Body of pancreas (tissue), 4 donors: Measurements from ENCODE around the gene PLEKHB1. TPM values are rescaled to one million over a fixed set of nuclear protein-coding genes. Genes with fewer than 3 reads are reported as not detected.

Experiments used
- ATAC-seq: fragments of 150-250 bp; one replicate; pipeline ENCODE4 v1.9.1; 2016
- DNase-seq, 4 donors: peaks; one replicate each; pipeline ENCODE4 v3.0.0-alpha.2; 2019
- H3K27ac ChIP-seq, 4 donors: fragments of 200-600 bp; sonication (generic); 1 replicate in 3 of 4; 2 replicates in 1 of 4; pipeline versions ENCODE4 v1.5.1 to v1.6.1; 2016 to 2019; ENCODE audit warnings: mild to moderate bottlenecking in 1 of 4, mixed read lengths in 1 of 4, moderate library complexity in 1 of 4
- H3K27me3 ChIP-seq, 2 donors: fragments of 200-600 bp; sonication (generic); one replicate each; pipeline ENCODE4 v1.6.0; 2016; ENCODE audit warnings: mild to moderate bottlenecking in 1 of 2
- H3K36me3 ChIP-seq, 2 donors: fragments of 200-600 bp; sonication (generic); replicated peaks in 1 of 2; 2 replicates each; pipeline ENCODE4 v1.5.1; 2016; ENCODE audit warnings: low read depth in 2 of 2; ENCODE audit not compliant: insufficient read depth in 1 of 2
- H3K4me1 ChIP-seq: fragments of 200-600 bp; sonication (generic); one replicate; pipeline ENCODE4 v1.6.0; 2016
- H3K4me3 ChIP-seq, 2 donors: fragments of 200-600 bp; sonication (generic); 1 replicate in 1 of 2; 2 replicates in 1 of 2; pipeline ENCODE4 v1.5.1; 2016 to 2019
- H3K9me3 ChIP-seq, 3 donors: fragments of 200-600 bp; sonication (generic); 1 replicate in 2 of 3; 2 replicates in 1 of 3; pipeline ENCODE4 v1.5.1; 2016
- CTCF ChIP-seq, 7 experiments: fragments of 450-650 bp in 4 of 7; fragments of 200-600 bp in 3 of 7; sonication (generic) in 3 of 7; IDR thresholded peaks; one replicate each; pipeline ENCODE4 v1.5.1; 2016 to 2019; ENCODE audit warnings: antibody characterized with exemption in 7 of 7
- POLR2A ChIP-seq, 3 donors: fragments of 450-650 bp; IDR thresholded peaks; one replicate each; pipeline ENCODE4 v1.6.1; 2016; ENCODE audit warnings: antibody characterized with exemption in 3 of 3, mild to moderate bottlenecking in 2 of 3
- WGBS, 2 donors: methylation state at CpG; one replicate each; pipeline ENCODE4 v1.1.5; 2017; 5-methylcytosine and 5-hydroxymethylcytosine counted together
- intact Hi-C: fragments of 100-400 bp; cut with DNase I; formaldehyde crosslinking; loops from one replicate; pipeline ENCODE4 v1.15.1; 2023
- total RNA-seq, 2 donors: library from RNA; depleted of rRNA; stranded (reverse); fragments of >200 nt; gene quantifications; one replicate each; pipeline ENCODE4 v1.1.0, GENCODE V29; 2016

Gene PLEKHB1
- total RNA-seq, 2 donors from 2014 or later, result 22.4 to 42.5 TPM

DNA sequence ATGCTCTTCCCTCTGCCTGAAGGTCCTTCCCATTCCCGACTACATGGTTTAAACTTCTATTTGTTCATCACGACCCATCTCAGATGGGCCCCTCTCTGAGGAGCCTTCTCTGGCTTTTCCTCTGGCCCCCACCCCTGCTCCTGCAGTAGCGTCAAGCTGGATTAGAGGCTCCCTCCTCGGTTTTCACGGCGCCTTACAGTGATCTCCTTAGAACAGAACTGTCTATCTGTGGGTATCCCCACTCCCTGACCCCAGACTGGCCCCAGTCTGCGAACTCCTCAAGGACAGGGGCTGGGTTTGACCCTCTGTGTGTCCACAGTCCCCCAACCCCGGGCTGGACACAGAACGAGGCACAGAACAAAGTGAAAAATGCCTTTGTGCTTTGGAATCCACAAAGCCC, 2.8 kb downstream of the PLEKHB1 start:
- DNase-seq (no peak), ATAC-seq (no peak)
- Histone ChIP-seq H3K36me3 (no peaks in the 10 kb centered on the region), H3K4me1 (peaks cover 18% of the 10 kb centered on the region), H3K9me3 (no peaks in the 10 kb centered on the region), H3K27me3 (no peaks in the 10 kb centered on the region), H3K27ac (no peak overlapping the region), H3K4me3 (no peak overlapping the region)
- TF ChIP-seq CTCF (IDR thresholded peaks at IDR 0.05), result no peak
- no peak for TF ChIP-seq POLR2A (IDR thresholded peaks at IDR 0.05)
- WGBS, 2 donors, result 77 to 78% methylated on average over 9 of the region's 9 CpGs
- intact Hi-C loops, result no loop called here

GRCh38 chr11:73650400-73650799, 4.0 kb downstream of the PLEKHB1 start:
- WGBS, 2 donors, result 89 to 91% methylated on average over 14 of the region's 14 CpGs
- Histone ChIP-seq H3K4me1 (peaks cover 18% of the 10 kb centered on the region), H3K4me3 (no peak overlapping the region), H3K27me3 (no peaks in the 10 kb centered on the region), H3K27ac (no peak overlapping the region), H3K36me3 (no peaks in the 10 kb centered on the region), H3K9me3 (no peaks in the 10 kb centered on the region)
- ATAC-seq, result no peak
- no peak for DNase-seq
- intact Hi-C loops, result no loop called here
- TF ChIP-seq CTCF (IDR thresholded peaks at IDR 0.05) (no peak), POLR2A (IDR thresholded peaks at IDR 0.05) (no peak)

DNA sequence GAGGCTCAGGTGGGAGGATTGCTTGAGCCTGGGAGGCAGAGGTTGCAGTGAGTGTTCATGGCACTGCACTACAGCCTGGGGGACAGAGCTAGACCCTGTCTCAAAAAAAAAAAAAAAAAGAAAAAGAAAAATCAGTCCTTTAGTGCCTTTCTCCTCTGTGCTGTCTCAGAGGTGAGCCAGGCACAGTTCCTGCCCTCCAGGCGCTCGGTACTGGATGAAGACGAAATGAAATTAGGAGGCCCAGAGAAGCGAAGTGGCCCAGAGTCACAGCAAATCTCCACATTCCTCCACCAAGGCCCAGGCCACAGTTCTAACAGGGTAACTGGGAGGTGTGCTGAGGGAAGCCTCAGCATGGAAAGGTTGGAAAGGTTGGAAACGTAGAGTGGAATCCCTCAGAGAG, 4.9 kb downstream of the PLEKHB1 start:
- intact Hi-C loops, result no loop called here
- peak overlapping the region in 2 of 4 donors; percentile 47 to 63 for H3K27ac ChIP-seq
- ATAC-seq, result no peak
- no peaks in the 10 kb centered on the region for H3K27me3 ChIP-seq
- no peaks in the 10 kb centered on the region for H3K9me3 ChIP-seq
- TF ChIP-seq POLR2A (IDR thresholded peaks at IDR 0.05), result no peak
- no peak for TF ChIP-seq CTCF (IDR thresholded peaks at IDR 0.05)
- peaks cover 18% of the 10 kb centered on the region for H3K4me1 ChIP-seq
- no peaks in the 10 kb centered on the region for H3K36me3 ChIP-seq
- H3K4me3 ChIP-seq, result no peak overlapping the region
- WGBS, 2 donors, result 91 to 95% methylated on average over 5 of the region's 5 CpGs
- no peak for DNase-seq

GRCh38 chr11:73651661-73652045, 5.3 kb downstream of the PLEKHB1 start:
- TF ChIP-seq CTCF (IDR thresholded peaks at IDR 0.05) (no peak), POLR2A (IDR thresholded peaks at IDR 0.05) (no peak)
- no peaks in the 10 kb centered on the region for H3K27me3 ChIP-seq
- no peak for DNase-seq
- no peak for ATAC-seq
- H3K36me3 ChIP-seq, result no peaks in the 10 kb centered on the region
- intact Hi-C loops, result no loop called here
- H3K4me3 ChIP-seq, result no peak overlapping the region
- H3K9me3 ChIP-seq, result no peaks in the 10 kb centered on the region
- peaks cover 18% of the 10 kb centered on the region for H3K4me1 ChIP-seq
- WGBS, 2 donors, result 87 to 97% methylated on average over 6 to 9 of the region's 9 CpGs
- H3K27ac ChIP-seq, result peak overlapping the region in 3 of 4 donors; percentile 47 to 63 (median 54)

- DNase-seq (peak; percentile 46 to 71 (median 67)), ATAC-seq (peak; percentile 60)
- H3K4me1 ChIP-seq, result peaks cover 18% of the 10 kb centered on the region
- TF ChIP-seq CTCF (IDR thresholded peaks at IDR 0.05) (no peak), POLR2A (IDR thresholded peaks at IDR 0.05) (no peak)
- no peaks in the 10 kb centered on the region for H3K27me3 ChIP-seq
- no peaks in the 10 kb centered on the region for H3K9me3 ChIP-seq
- peak overlapping the region in 3 of 4 donors; percentile 47 to 63 (median 54) for H3K27ac ChIP-seq
- H3K36me3 ChIP-seq, result no peaks in the 10 kb centered on the region
- intact Hi-C loops, result no loop called here
- no peak overlapping the region for H3K4me3 ChIP-seq
- WGBS, 2 donors, result 59 to 61% methylated on average over 6 to 8 of the region's 8 CpGs
Observed at GRCh38 chr11:73652046-73652730, 5.8 kb downstream of the PLEKHB1 start.
